Measurements from ENCODE around the gene ZBTB44.

- no peak for TF ChIP-seq CTCF (IDR thresholded peaks at IDR 0.05)
- no peak for TF ChIP-seq POLR2A (IDR thresholded peaks at IDR 0.05)
Observed at GRCh38 chr11:130191896-130192295, 122.8 kb downstream of the ZBTB44 start.
